ENCODE measurements around the gene LACRT.

DNA sequence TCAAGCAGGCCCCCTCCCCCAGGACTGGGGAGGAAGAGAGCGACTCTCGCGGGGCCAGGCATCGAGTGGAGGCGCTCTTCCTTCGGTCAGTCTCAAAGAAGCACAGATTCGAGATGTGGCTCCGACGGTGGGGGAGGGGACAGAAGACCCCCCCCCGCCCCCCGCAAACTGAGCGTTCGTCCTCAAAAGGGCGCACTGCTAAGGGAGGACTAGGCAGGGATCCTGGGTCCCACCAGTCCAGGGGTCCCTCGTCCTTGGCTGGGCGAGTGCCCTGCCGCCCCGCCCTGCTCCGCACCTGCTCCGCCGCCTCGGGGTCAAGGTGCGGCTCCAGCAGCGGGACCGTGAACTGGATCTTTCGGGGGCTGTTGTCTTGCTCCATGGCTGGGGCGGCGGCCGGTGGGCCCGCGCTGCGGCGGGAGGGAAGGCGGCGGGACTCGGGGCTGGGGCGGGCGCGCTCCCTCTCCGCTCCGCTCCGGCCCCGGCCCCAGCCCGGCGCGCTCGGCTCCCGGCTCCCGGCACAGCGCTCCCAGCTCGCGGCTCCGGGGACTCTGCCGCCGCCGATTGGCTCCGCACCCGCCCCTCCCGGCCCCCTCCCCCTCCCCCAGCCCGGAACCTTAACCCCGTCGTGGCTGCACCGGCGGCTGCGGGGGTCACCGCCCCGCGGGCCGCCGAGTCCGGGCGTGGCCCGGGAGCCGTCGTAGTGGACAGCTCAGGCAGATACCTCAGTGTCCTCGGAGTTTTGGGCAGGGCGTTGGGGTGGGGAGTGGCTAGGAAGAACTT, 46.4 kb downstream of the LACRT start, which contains the start of gene PPP1R1A:
- TF ChIP-seq EZH2 (IDR thresholded peaks at IDR 0.05; ENCODE audit: borderline replicate concordance, insufficient read depth, low read depth, low read length, poor library complexity, severe bottlenecking): peak; percentile 67
- TF ChIP-seq, protein P1, sequence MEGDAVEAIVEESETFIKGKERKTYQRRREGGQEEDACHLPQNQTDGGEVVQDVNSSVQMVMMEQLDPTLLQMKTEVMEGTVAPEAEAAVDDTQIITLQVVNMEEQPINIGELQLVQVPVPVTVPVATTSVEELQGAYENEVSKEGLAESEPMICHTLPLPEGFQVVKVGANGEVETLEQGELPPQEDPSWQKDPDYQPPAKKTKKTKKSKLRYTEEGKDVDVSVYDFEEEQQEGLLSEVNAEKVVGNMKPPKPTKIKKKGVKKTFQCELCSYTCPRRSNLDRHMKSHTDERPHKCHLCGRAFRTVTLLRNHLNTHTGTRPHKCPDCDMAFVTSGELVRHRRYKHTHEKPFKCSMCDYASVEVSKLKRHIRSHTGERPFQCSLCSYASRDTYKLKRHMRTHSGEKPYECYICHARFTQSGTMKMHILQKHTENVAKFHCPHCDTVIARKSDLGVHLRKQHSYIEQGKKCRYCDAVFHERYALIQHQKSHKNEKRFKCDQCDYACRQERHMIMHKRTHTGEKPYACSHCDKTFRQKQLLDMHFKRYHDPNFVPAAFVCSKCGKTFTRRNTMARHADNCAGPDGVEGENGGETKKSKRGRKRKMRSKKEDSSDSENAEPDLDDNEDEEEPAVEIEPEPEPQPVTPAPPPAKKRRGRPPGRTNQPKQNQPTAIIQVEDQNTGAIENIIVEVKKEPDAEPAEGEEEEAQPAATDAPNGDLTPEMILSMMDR (IDR thresholded peaks at IDR 0.05): no peak
